GM19452 (cell line): ENCODE data around the gene ASCC3.
"Not testable (repeated sequence)": the region's sequence is repeated elsewhere in the genome, so short reads cannot be mapped to it uniquely, and the experiment has no call there.

Experiments
- ATAC-seq: cut with Tn5 transposase; IDR thresholded peaks from one replicate; pipeline ENCODE4 v1.9.1; 2021; ENCODE audit not compliant: unreplicated experiment

Gene ASCC3

GRCh38 chr6:100665041-100665380 lies 216.1 kb downstream of the ASCC3 start:
- ATAC-seq, result peak; percentile 100

GRCh38 chr6:100664274-100665040 lies 216.7 kb downstream of the ASCC3 start:
- peak; percentile 46 for ATAC-seq

- no peak for ATAC-seq
Measured at GRCh38 chr6:100663219-100663863, 217.8 kb downstream of the ASCC3 start.

GRCh38 chr6:100662264-100662663 lies 218.9 kb downstream of the ASCC3 start:
- no peak for ATAC-seq

- no peak for ATAC-seq
Measured at GRCh38 chr6:100658486-100658885, 222.6 kb downstream of the ASCC3 start.

GRCh38 chr6:100657678-100658330 lies 223.3 kb downstream of the ASCC3 start:
- peak; percentile 69 for ATAC-seq

GRCh38 chr6:100641147-100641546 lies 240.0 kb downstream of the ASCC3 start:
- ATAC-seq, result not testable (repeated sequence)

GRCh38 chr6:100633096-100633777 lies 247.9 kb downstream of the ASCC3 start:
- no peak for ATAC-seq

GRCh38 chr6:100630536-100630935 lies 250.6 kb downstream of the ASCC3 start:
- ATAC-seq, result no peak

- ATAC-seq, result no peak
Measured at GRCh38 chr6:100627911-100628758, 253.0 kb downstream of the ASCC3 start.

GRCh38 chr6:100626721-100627120 lies 254.4 kb downstream of the ASCC3 start:
- no peak for ATAC-seq

- no peak for ATAC-seq
Measured at GRCh38 chr6:100622907-100623692, 258.0 kb downstream of the ASCC3 start.

GRCh38 chr6:100620085-100620840 lies 260.9 kb downstream of the ASCC3 start:
- ATAC-seq, result no peak

- no peak for ATAC-seq
Measured at GRCh38 chr6:100618351-100618671, 262.8 kb downstream of the ASCC3 start.

- peak; percentile 70 for ATAC-seq
Measured at GRCh38 chr6:100617633-100618350, 263.3 kb downstream of the ASCC3 start.

- ATAC-seq, result no peak
Measured at GRCh38 chr6:100614933-100615332, 266.2 kb downstream of the ASCC3 start.

- ATAC-seq, result no peak
Measured at GRCh38 chr6:100614386-100614785, 266.7 kb downstream of the ASCC3 start.

GRCh38 chr6:100613656-100614055 lies 267.5 kb downstream of the ASCC3 start:
- ATAC-seq, result no peak

GRCh38 chr6:100612094-100612493 lies 269.0 kb downstream of the ASCC3 start:
- ATAC-seq, result no peak
